ENCODE data around the gene KLRF1.

- TF ChIP-seq CTCF (IDR thresholded peaks at IDR 0.05) (no peak), POLR2A (IDR thresholded peaks at IDR 0.05) (no peak)
Measured at GRCh38 chr12:9786726-9787717, 40.3 kb upstream of the KLRF1 start.
